Measurements from ENCODE around the gene IQCC. TPM values are rescaled to one million over a fixed set of nuclear protein-coding genes. Genes with fewer than 3 reads are reported as not detected.

Gene IQCC
- total RNA-seq, 1 experiment from 2014 or later, result 4.9 TPM

- DNase-seq, result peak in 1 of 2 experiments; percentile 55
- no peaks in the 10 kb centered on the region for H4K20me1 ChIP-seq (ENCODE audit: insufficient read depth)
- no peak overlapping the region for H2AFZ ChIP-seq
- no peak overlapping the region for H3K4me3 ChIP-seq
- no peaks in the 10 kb centered on the region for H3K27me3 ChIP-seq (ENCODE audit: insufficient read depth, low read depth)
- 0 out of 2 replicates have a peak, but pooled peaks cover 4% of the 10 kb centered on the region for H3F3A ChIP-seq (ENCODE audit: insufficient read depth, low read depth)
- intact Hi-C loops (cut with micrococcal nuclease; ENCODE audit: unreplicated experiment), result no loop called here
- ChIA-PET POLR2A (ENCODE audit: unreplicated experiment) (interaction anchor here (0.6 to 0.7 kb wide), 2 partner anchors 77 to 83 kb away, joined by 3 to 6 read pairs; no protein-coding TSS in a partner anchor), CTCF (interaction anchor here (0.6 kb wide), 3 partner anchors 10 to 405 kb away, joined by 3 to 13 read pairs (median 6); no protein-coding TSS in a partner anchor)
- no peaks in the 10 kb centered on the region for H3K9me3 ChIP-seq (ENCODE audit: insufficient read depth, low read depth)
- no peak overlapping the region for H3K4me2 ChIP-seq
- no peaks in the 10 kb centered on the region for H3K36me3 ChIP-seq (ENCODE audit: low read depth)
- no TSS peak for BruUV-seq (replicated peaks)
- no peaks in the 10 kb centered on the region for H3K9me2 ChIP-seq (ENCODE audit: insufficient read depth)
- no peaks in the 10 kb centered on the region for H3K4me1 ChIP-seq (replicated peaks; ENCODE audit: insufficient read depth)
- no peaks in the 10 kb centered on the region for H3K79me2 ChIP-seq (ENCODE audit: low read depth)
- no peak for TF ChIP-seq EZH2 (IDR thresholded peaks at IDR 0.05; ENCODE audit: low read depth)
- peak; percentile 81 for TF ChIP-seq CTCF (conservative IDR thresholded peaks at IDR 0.05)
- no peak overlapping the region for H3K27ac ChIP-seq
Observed at GRCh38 chr1:32247983-32248889, 42.8 kb downstream of the IQCC start.

- Histone ChIP-seq H3K4me3 (no peak overlapping the region), H3F3A (ENCODE audit: insufficient read depth, low read depth) (no peaks in the 10 kb centered on the region), H3K27me3 (ENCODE audit: insufficient read depth, low read depth) (no peaks in the 10 kb centered on the region), H2AFZ (no peak overlapping the region), H3K9me3 (ENCODE audit: insufficient read depth, low read depth) (no peaks in the 10 kb centered on the region), H3K4me1 (replicated peaks; ENCODE audit: insufficient read depth) (no peaks in the 10 kb centered on the region), H4K20me1 (ENCODE audit: insufficient read depth) (no peaks in the 10 kb centered on the region), H3K79me2 (ENCODE audit: low read depth) (no peaks in the 10 kb centered on the region), H3K27ac (no peak overlapping the region), H3K4me2 (no peak overlapping the region), H3K9me2 (ENCODE audit: insufficient read depth) (no peaks in the 10 kb centered on the region), H3K36me3 (ENCODE audit: low read depth) (no peaks in the 10 kb centered on the region)
- intact Hi-C loops (cut with micrococcal nuclease; ENCODE audit: unreplicated experiment), result no loop called here
- TF ChIP-seq EZH2 (IDR thresholded peaks at IDR 0.05; ENCODE audit: low read depth), result no peak
- TF ChIP-seq CTCF (conservative IDR thresholded peaks at IDR 0.05), result no peak
- no TSS peak for BruUV-seq (replicated peaks)
- DNase-seq, result no peak
- CTCF ChIA-PET, result interaction anchor here (0.5 kb wide), 1 partner anchor 9 kb away, joined by 9 read pairs; no protein-coding TSS in a partner anchor
- POLR2A ChIA-PET (ENCODE audit: unreplicated experiment), result interaction anchor here (0.5 kb wide), 1 partner anchor 512 kb away, joined by 3 read pairs; no protein-coding TSS in a partner anchor
Observed at GRCh38 chr1:32249831-32250525, 44.5 kb downstream of the IQCC start.

- Histone ChIP-seq H4K20me1 (ENCODE audit: insufficient read depth) (no peaks in the 10 kb centered on the region), H3K4me2 (no peak within 1 kb of the TSS), H3K27me3 (ENCODE audit: insufficient read depth, low read depth) (no peaks in the 10 kb centered on the region), H3K27ac (no peak within 1 kb of the TSS), H3K4me1 (replicated peaks; ENCODE audit: insufficient read depth) (no peaks in the 10 kb centered on the region), H2AFZ (no peak within 1 kb of the TSS), H3K36me3 (ENCODE audit: low read depth) (no peaks in the 10 kb centered on the region), H3K79me2 (ENCODE audit: low read depth) (no peaks in the 10 kb centered on the region), H3K9me3 (ENCODE audit: insufficient read depth, low read depth) (no peaks in the 10 kb centered on the region), H3K9me2 (ENCODE audit: insufficient read depth) (no peaks in the 10 kb centered on the region), H3F3A (ENCODE audit: insufficient read depth, low read depth) (no peaks in the 10 kb centered on the region), H3K4me3 (no peak within 1 kb of the TSS)
- no peak for DNase-seq
- CTCF ChIA-PET, result no interaction called here
- intact Hi-C loops (cut with micrococcal nuclease; ENCODE audit: unreplicated experiment), result no loop called here
- TF ChIP-seq EZH2 (IDR thresholded peaks at IDR 0.05; ENCODE audit: low read depth), result no peak
- TF ChIP-seq CTCF (conservative IDR thresholded peaks at IDR 0.05), result no peak
- POLR2A ChIA-PET (ENCODE audit: unreplicated experiment), result no interaction called here
- no TSS peak for BruUV-seq (replicated peaks)
Observed at GRCh38 chr1:32250893-32251716, 45.6 kb downstream of the IQCC start, which contains the start of gene LCK. LCK (plus strand) TSS chr1:32251265; CDS start chr1:32274330, 23,065 bp downstream.

All from PC-9 (cell line).